ENCODE results near the gene CST7.
"Not testable (repeated sequence)": the region's sequence is repeated elsewhere in the genome, so short reads cannot be mapped to it uniquely, and the experiment has no call there.

Gene CST7

GRCh38 chr20:24929867-24930723 is 19.0 kb upstream of the CST7 start:
- DNase-seq (ENCODE audit: low read depth in 1 of 2, low spot score in 1 of 2): not testable (repeated sequence)

- DNase-seq (ENCODE audit: low read depth in 1 of 2, low spot score in 1 of 2): not testable (repeated sequence)
These were observed 18.1 kb upstream of the CST7 start for GRCh38 chr20:24930724-24931688.

- DNase-seq (ENCODE audit: low read depth in 1 of 2, low spot score in 1 of 2): not testable (repeated sequence)
These were observed 17.2 kb upstream of the CST7 start for GRCh38 chr20:24931893-24932292.

- DNase-seq (ENCODE audit: low read depth in 1 of 2, low spot score in 1 of 2): no peak
These were observed 15.7 kb upstream of the CST7 start for GRCh38 chr20:24933266-24933908.

GRCh38 chr20:24934101-24934661 is 14.9 kb upstream of the CST7 start:
- no peak for DNase-seq (ENCODE audit: low read depth in 1 of 2, low spot score in 1 of 2)

- DNase-seq (ENCODE audit: low read depth in 1 of 2, low spot score in 1 of 2): no peak
These were observed 14.4 kb upstream of the CST7 start for GRCh38 chr20:24934716-24935115.

GRCh38 chr20:24935140-24935539 is 13.9 kb upstream of the CST7 start:
- no peak for DNase-seq (ENCODE audit: low read depth in 1 of 2, low spot score in 1 of 2)

- no peak for DNase-seq (ENCODE audit: low read depth in 1 of 2, low spot score in 1 of 2)
These were observed 13.1 kb upstream of the CST7 start for GRCh38 chr20:24935766-24936525.

GRCh38 chr20:24936526-24937407 is 12.3 kb upstream of the CST7 start:
- no peak for DNase-seq (ENCODE audit: low read depth in 1 of 2, low spot score in 1 of 2)

- DNase-seq (ENCODE audit: low read depth in 1 of 2, low spot score in 1 of 2): no peak
These were observed 11.5 kb upstream of the CST7 start for GRCh38 chr20:24937579-24937978.

- no peak for DNase-seq (ENCODE audit: low read depth in 1 of 2, low spot score in 1 of 2)
These were observed 10.6 kb upstream of the CST7 start for GRCh38 chr20:24938498-24938897.

GRCh38 chr20:24939036-24939435 is 10.0 kb upstream of the CST7 start:
- DNase-seq (ENCODE audit: low read depth in 1 of 2, low spot score in 1 of 2): no peak

- no peak for DNase-seq (ENCODE audit: low read depth in 1 of 2, low spot score in 1 of 2)
These were observed 6.4 kb upstream of the CST7 start for GRCh38 chr20:24942679-24943078.

- no peak for DNase-seq (ENCODE audit: low read depth in 1 of 2, low spot score in 1 of 2)
These were observed 5.9 kb upstream of the CST7 start for GRCh38 chr20:24943196-24943595.

GRCh38 chr20:24943731-24944130 is 5.3 kb upstream of the CST7 start:
- no peak for DNase-seq (ENCODE audit: low read depth in 1 of 2, low spot score in 1 of 2)

GRCh38 chr20:24946376-24946775 is 2.7 kb upstream of the CST7 start:
- not testable (repeated sequence) for DNase-seq (ENCODE audit: low read depth in 1 of 2, low spot score in 1 of 2)

- DNase-seq (ENCODE audit: low read depth in 1 of 2, low spot score in 1 of 2): not testable (repeated sequence)
These were observed 602 bp upstream of the CST7 start for GRCh38 chr20:24948396-24948938.

GRCh38 chr20:24949756-24950127 is 673 bp downstream of the CST7 start:
- DNase-seq (ENCODE audit: low read depth in 1 of 2, low spot score in 1 of 2): no peak
